H9 (cell line): ENCODE data around the gene CENPP. TPM values are rescaled to one million over a fixed set of nuclear protein-coding genes. Genes with fewer than 3 reads are reported as not detected.

Experiments used
- DNase-seq: peaks from one replicate; pipeline ENCODE4 v3.0.0-alpha.2; 2017
- H2AFZ ChIP-seq: one replicate; pipeline ENCODE4 v1.6.1; 2013; ENCODE audit warnings: mild to moderate bottlenecking, low read length, control low read depth, moderate library complexity
- H2AK5ac ChIP-seq: 2 replicates; pipeline ENCODE4 v1.6.1; 2013; ENCODE audit warnings: low read length, control low read depth, mixed read lengths; ENCODE audit not compliant: insufficient read length
- H2BK120ac ChIP-seq: one replicate; pipeline ENCODE4 v1.6.1; 2013; ENCODE audit warnings: low read depth, mild to moderate bottlenecking, low read length, control low read depth, inconsistent platforms; ENCODE audit not compliant: poor library complexity, severe bottlenecking
- H2BK12ac ChIP-seq: 2 replicates; pipeline ENCODE4 v1.6.1; 2013; ENCODE audit warnings: low read length, control low read depth, mixed read lengths, low read depth; ENCODE audit not compliant: insufficient read length
- H2BK15ac ChIP-seq: 2 replicates; pipeline ENCODE4 v1.6.1; 2013; ENCODE audit warnings: low read depth, low read length, control low read depth
- H2BK20ac ChIP-seq: one replicate; pipeline ENCODE4 v1.6.1; 2013; ENCODE audit warnings: low read depth, mild to moderate bottlenecking, low read length, control low read depth, inconsistent platforms; ENCODE audit not compliant: poor library complexity, severe bottlenecking
- H2BK5ac ChIP-seq: 2 replicates; pipeline ENCODE4 v1.6.1; 2013; ENCODE audit warnings: low read length, control low read depth, mixed read lengths; ENCODE audit not compliant: insufficient read length
- H3K14ac ChIP-seq: 2 replicates; pipeline ENCODE4 v1.6.1; 2013; ENCODE audit warnings: low read length, control low read depth; ENCODE audit not compliant: insufficient read depth
- H3K18ac ChIP-seq: 2 replicates; pipeline ENCODE4 v1.6.1; 2013; ENCODE audit warnings: low read depth, mild to moderate bottlenecking, mixed read lengths, low read length, control low read depth; ENCODE audit not compliant: insufficient read length
- H3K23ac ChIP-seq: 2 replicates; pipeline ENCODE4 v1.6.1; 2013; ENCODE audit warnings: low read length, control low read depth, mixed read lengths, low read depth; ENCODE audit not compliant: insufficient read length
- H3K23me2 ChIP-seq: 2 replicates; pipeline ENCODE4 v1.6.1; 2013; ENCODE audit warnings: low read depth, mild to moderate bottlenecking, mixed read lengths, low read length, control low read depth; ENCODE audit not compliant: insufficient read length, poor library complexity, severe bottlenecking
- H3K27ac ChIP-seq: 2 replicates; pipeline ENCODE4 v1.5.1; 2013; ENCODE audit warnings: low read length, control low read depth, mixed read lengths, low read depth; ENCODE audit not compliant: insufficient read length
- H3K27me3 ChIP-seq: 2 replicates; pipeline ENCODE4 v1.6.1; 2013; ENCODE audit warnings: low read length, control low read depth, inconsistent platforms; ENCODE audit not compliant: insufficient read depth
- H3K4ac ChIP-seq: 2 replicates; pipeline ENCODE4 v1.6.1; 2013; ENCODE audit warnings: low read depth, mild to moderate bottlenecking, control low read depth, inconsistent platforms, low read length, moderate library complexity
- H3K4me1 ChIP-seq: 2 replicates; pipeline ENCODE4 v1.6.1; 2013; ENCODE audit warnings: low read length, control low read depth, inconsistent platforms; ENCODE audit not compliant: insufficient read depth
- H3K4me2 ChIP-seq: 2 replicates; pipeline ENCODE4 v1.6.1; 2013; ENCODE audit warnings: low read length, control low read depth, mixed read lengths; ENCODE audit not compliant: insufficient read length, insufficient read depth
- H3K56ac ChIP-seq: 2 replicates; pipeline ENCODE4 v1.6.1; 2013; ENCODE audit warnings: low read depth, mild to moderate bottlenecking, mixed read lengths, low read length, control low read depth; ENCODE audit not compliant: insufficient read length
- H3K79me1 ChIP-seq: 2 replicates; pipeline ENCODE4 v1.6.1; 2013; ENCODE audit warnings: low read depth, mild to moderate bottlenecking, moderate library complexity, low read length, control low read depth, inconsistent platforms; ENCODE audit not compliant: insufficient read depth, poor library complexity, severe bottlenecking
- H3K79me2 ChIP-seq: 2 replicates; pipeline ENCODE4 v1.6.1; 2013; ENCODE audit warnings: low read length, control low read depth, inconsistent platforms; ENCODE audit not compliant: insufficient read depth
- H3K9ac ChIP-seq: 2 replicates; pipeline ENCODE4 v1.6.1; 2013; ENCODE audit warnings: low read length, control low read depth, mixed read lengths; ENCODE audit not compliant: insufficient read length; ENCODE audit errors: extremely low read depth
- H3K9me3 ChIP-seq: one replicate; pipeline ENCODE4 v1.6.1; 2013; ENCODE audit warnings: low read depth, low read length, inconsistent platforms; ENCODE audit not compliant: control insufficient read depth
- H3T11ph ChIP-seq: one replicate; pipeline ENCODE4 v1.6.1; 2013; ENCODE audit warnings: mild to moderate bottlenecking, low read length, control low read depth, inconsistent platforms
- H4K20me1 ChIP-seq: one replicate; pipeline ENCODE4 v1.6.1; 2013; ENCODE audit not compliant: control insufficient read depth, insufficient read length, insufficient read depth
- H4K5ac ChIP-seq: 2 replicates; pipeline ENCODE4 v1.6.1; 2013; ENCODE audit warnings: low read depth, mild to moderate bottlenecking, mixed read lengths, low read length, control low read depth; ENCODE audit not compliant: insufficient read length
- H4K8ac ChIP-seq: replicated peaks from 2 replicates; pipeline ENCODE4 v1.6.1; 2013; ENCODE audit warnings: low read length, control low read depth, mixed read lengths, low read depth; ENCODE audit not compliant: insufficient read length
- H4K91ac ChIP-seq: 2 replicates; pipeline ENCODE4 v1.6.1; 2013; ENCODE audit warnings: low read depth, mild to moderate bottlenecking, moderate library complexity, mixed read lengths, low read length, control low read depth; ENCODE audit not compliant: insufficient read length
- H3K27ac Mint-ChIP-seq, 3 experiments: 2 replicates in 2 of 3; 3 replicates in 1 of 3; pipeline ENCODE4 v1.8.0; 2020 to 2021; ENCODE audit warnings: mixed read lengths in 3 of 3, mild to moderate bottlenecking in 1 of 3, moderate library complexity in 1 of 3
- H3K27me3 Mint-ChIP-seq: 2 replicates; pipeline ENCODE4 v1.8.0; 2021; ENCODE audit warnings: low read depth, mild to moderate bottlenecking, moderate library complexity, mixed read lengths
- H3K36me3 Mint-ChIP-seq, 3 experiments: 2 replicates in 2 of 3; 3 replicates in 1 of 3; pipeline ENCODE4 v1.8.0; 2020 to 2021; ENCODE audit warnings: low read depth in 3 of 3, mixed read lengths in 3 of 3; ENCODE audit not compliant: insufficient read depth in 1 of 3
- H3K4me1 Mint-ChIP-seq, 2 experiments: 2 replicates each; pipeline ENCODE4 v1.8.0; 2020; ENCODE audit warnings: mixed read lengths in 2 of 2
- H3K4me3 Mint-ChIP-seq, 2 experiments: 2 replicates in 1 of 2; 3 replicates in 1 of 2; pipeline ENCODE4 v1.8.0; 2020 to 2021; ENCODE audit warnings: mild to moderate bottlenecking in 2 of 2, mixed read lengths in 2 of 2, moderate library complexity in 1 of 2
- H3K9me3 Mint-ChIP-seq, 2 experiments: 2 replicates in 1 of 2; 3 replicates in 1 of 2; pipeline ENCODE4 v1.8.0; 2020; ENCODE audit warnings: mild to moderate bottlenecking in 2 of 2, mixed read lengths in 2 of 2, moderate library complexity in 1 of 2
- CTCF ChIP-seq: fragments of 200-600 bp; sonication (generic); conservative IDR thresholded peaks from 3 replicates; pipeline ENCODE4 v1.8.0; 2021; ENCODE audit warnings: antibody characterized with exemption, mild to moderate bottlenecking
- WGBS: extraction: QIAGEN DNeasy Blood & Tissue Kit; methylation state at CpG from one replicate; pipeline ENCODE4 v1.1.7; 2013; ENCODE audit warnings: missing lambda C conversion rate, low lambda C conversion rate, mixed read lengths; ENCODE audit not compliant: insufficient read length; ENCODE audit errors: extremely low coverage; 5-methylcytosine and 5-hydroxymethylcytosine counted together
- total RNA-seq: library from RNA; stranded (reverse); gene quantifications from 2 replicates; pipeline ENCODE4 v1.2.1, GENCODE V29; 2021

The CENPP gene
- total RNA-seq, 1 experiment from 2014 or later, result 9.1 TPM

GRCh38 chr9:92528522-92528849 lies 202.7 kb downstream of the CENPP start:
- no CpG with 5 or more reads among the region's 1 CpG for WGBS
- no peaks in the 10 kb centered on the region for H3K9me3 Mint-ChIP-seq
- Histone ChIP-seq H3K14ac (no peak overlapping the region), H4K5ac (no peak overlapping the region), H3T11ph (no peak overlapping the region), H4K8ac (no peak overlapping the region), H3K4me1 (no peaks in the 10 kb centered on the region), H2BK15ac (no peak overlapping the region), H2BK12ac (no peak overlapping the region), H3K9ac (no peak overlapping the region), H4K91ac (no peak overlapping the region), H3K79me1 (no peaks in the 10 kb centered on the region), H4K20me1 (no peaks in the 10 kb centered on the region), H2BK5ac (no peak overlapping the region), H2BK120ac (no peak overlapping the region), H3K4me2 (no peak overlapping the region), H3K23me2 (no peaks in the 10 kb centered on the region), H3K9me3 (no peaks in the 10 kb centered on the region), H2BK20ac (no peak overlapping the region), H3K23ac (no peak overlapping the region), H3K79me2 (no peaks in the 10 kb centered on the region), H2AFZ (no peak overlapping the region), H3K27ac (no peak overlapping the region), H3K56ac (no peak overlapping the region), H3K4ac (no peak overlapping the region), H3K27me3 (no peaks in the 10 kb centered on the region), H3K18ac (no peak overlapping the region), H2AK5ac (no peak overlapping the region)
- H3K27me3 Mint-ChIP-seq, result no peaks in the 10 kb centered on the region
- H3K4me3 Mint-ChIP-seq, result no peak overlapping the region
- H3K4me1 Mint-ChIP-seq, result peaks cover 0 to 7% of the 10 kb centered on the region in 2 experiments; a peak in 1 of 4 replicates
- no peaks in the 10 kb centered on the region for H3K36me3 Mint-ChIP-seq
- no peak for TF ChIP-seq CTCF
- no peak overlapping the region for H3K27ac Mint-ChIP-seq
- DNase-seq, result no peak
